ENCODE results near the gene ERBB2. TPM values are rescaled to one million over a fixed set of nuclear protein-coding genes. Genes with fewer than 3 reads are reported as not detected.

ERBB2 gene
- total and polyA plus RNA-seq, 10 of the 15 experiments (the other 5 are each of a cell fraction or from before 2014, with no cell fraction given), result 0.39 to 7.0 (median 4.3) TPM

DNA sequence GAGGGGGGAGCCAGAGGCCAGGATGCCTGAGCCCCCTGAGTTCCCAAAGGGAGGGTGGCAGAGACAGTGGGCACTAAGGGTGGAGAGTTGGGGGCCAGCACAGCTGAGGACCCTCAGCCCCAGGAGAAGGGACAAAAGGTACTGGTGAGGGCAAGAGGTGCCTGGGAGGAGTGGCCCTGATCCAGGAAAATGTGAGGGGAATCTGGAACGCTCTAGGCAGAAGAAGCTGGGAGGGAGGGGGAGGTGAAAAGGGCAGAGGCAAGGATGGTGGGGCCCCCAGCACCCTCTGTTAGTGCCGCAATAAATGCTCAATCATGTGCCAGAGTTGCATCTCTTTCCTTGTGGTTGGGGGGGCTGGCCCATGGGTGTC is 33.6 kb upstream of the ERBB2 start:
- no peak for DNase-seq (ENCODE audit: low read depth, low spot score)
- Histone ChIP-seq H3K36me3 (ENCODE audit: control insufficient read depth in 2 of 2, insufficient read depth in 2 of 2, low read length in 1 of 2) (peaks cover 0 to 9% of the 10 kb centered on the region in 2 experiments; a peak in 3 of 4 replicates), H3K79me2 (ENCODE audit: control insufficient read depth, insufficient read depth, low read length) (no peaks in the 10 kb centered on the region), H3K27me3 (replicated peaks in 1 of 2; ENCODE audit: control insufficient read depth in 2 of 2, insufficient read depth in 2 of 2, low read length in 1 of 2) (peaks cover 4 to 6% of the 10 kb centered on the region in 2 experiments; a peak in 3 of 4 replicates), H3K9me3 (replicated peaks; ENCODE audit: control insufficient read depth, insufficient read depth, low read length) (no peaks in the 10 kb centered on the region), H2AFZ (ENCODE audit: control insufficient read depth, low read depth, low read length) (no peak overlapping the region), H3K9ac (ENCODE audit: control insufficient read depth, insufficient read depth, low read length) (no peak overlapping the region), H3K27ac (ENCODE audit: control insufficient read depth, insufficient read depth) (no peak overlapping the region), H3K4me2 (ENCODE audit: control insufficient read depth, insufficient read depth) (no peak overlapping the region), H3K4me1 (ENCODE audit: control insufficient read depth, insufficient read depth, low read length) (no peaks in the 10 kb centered on the region), H3K4me3 (no peak overlapping the region), H4K20me1 (ENCODE audit: control insufficient read depth, insufficient read depth) (no peaks in the 10 kb centered on the region; the same call in 1 of the 2 replicates)
- intact Hi-C loops (cut with micrococcal nuclease; ENCODE audit: unreplicated experiment), result no loop called here
- BruUV-seq (replicated peaks), result no TSS peak
- ATAC-seq, result no peak
- no peak for FAIRE-seq
- SMC1A ChIA-PET (ENCODE audit: uncharacterized antibody, unreplicated experiment), result no interaction called here
- TF ChIP-seq, protein P1, sequence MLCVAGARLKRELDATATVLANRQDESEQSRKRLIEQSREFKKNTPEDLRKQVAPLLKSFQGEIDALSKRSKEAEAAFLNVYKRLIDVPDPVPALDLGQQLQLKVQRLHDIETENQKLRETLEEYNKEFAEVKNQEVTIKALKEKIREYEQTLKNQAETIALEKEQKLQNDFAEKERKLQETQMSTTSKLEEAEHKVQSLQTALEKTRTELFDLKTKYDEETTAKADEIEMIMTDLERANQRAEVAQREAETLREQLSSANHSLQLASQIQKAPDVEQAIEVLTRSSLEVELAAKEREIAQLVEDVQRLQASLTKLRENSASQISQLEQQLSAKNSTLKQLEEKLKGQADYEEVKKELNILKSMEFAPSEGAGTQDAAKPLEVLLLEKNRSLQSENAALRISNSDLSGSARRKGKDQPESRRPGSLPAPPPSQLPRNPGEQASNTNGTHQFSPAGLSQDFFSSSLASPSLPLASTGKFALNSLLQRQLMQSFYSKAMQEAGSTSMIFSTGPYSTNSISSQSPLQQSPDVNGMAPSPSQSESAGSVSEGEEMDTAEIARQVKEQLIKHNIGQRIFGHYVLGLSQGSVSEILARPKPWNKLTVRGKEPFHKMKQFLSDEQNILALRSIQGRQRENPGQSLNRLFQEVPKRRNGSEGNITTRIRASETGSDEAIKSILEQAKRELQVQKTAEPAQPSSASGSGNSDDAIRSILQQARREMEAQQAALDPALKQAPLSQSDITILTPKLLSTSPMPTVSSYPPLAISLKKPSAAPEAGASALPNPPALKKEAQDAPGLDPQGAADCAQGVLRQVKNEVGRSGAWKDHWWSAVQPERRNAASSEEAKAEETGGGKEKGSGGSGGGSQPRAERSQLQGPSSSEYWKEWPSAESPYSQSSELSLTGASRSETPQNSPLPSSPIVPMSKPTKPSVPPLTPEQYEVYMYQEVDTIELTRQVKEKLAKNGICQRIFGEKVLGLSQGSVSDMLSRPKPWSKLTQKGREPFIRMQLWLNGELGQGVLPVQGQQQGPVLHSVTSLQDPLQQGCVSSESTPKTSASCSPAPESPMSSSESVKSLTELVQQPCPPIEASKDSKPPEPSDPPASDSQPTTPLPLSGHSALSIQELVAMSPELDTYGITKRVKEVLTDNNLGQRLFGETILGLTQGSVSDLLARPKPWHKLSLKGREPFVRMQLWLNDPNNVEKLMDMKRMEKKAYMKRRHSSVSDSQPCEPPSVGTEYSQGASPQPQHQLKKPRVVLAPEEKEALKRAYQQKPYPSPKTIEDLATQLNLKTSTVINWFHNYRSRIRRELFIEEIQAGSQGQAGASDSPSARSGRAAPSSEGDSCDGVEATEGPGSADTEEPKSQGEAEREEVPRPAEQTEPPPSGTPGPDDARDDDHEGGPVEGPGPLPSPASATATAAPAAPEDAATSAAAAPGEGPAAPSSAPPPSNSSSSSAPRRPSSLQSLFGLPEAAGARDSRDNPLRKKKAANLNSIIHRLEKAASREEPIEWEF (IDR thresholded peaks at IDR 0.05; ENCODE audit: insufficient replicate concordance, low read depth, low read length), result no peak
- TF ChIP-seq MAX (IDR thresholded peaks at IDR 0.05; ENCODE audit: low read depth, low read length), result no peak
- TF ChIP-seq, protein P2, sequence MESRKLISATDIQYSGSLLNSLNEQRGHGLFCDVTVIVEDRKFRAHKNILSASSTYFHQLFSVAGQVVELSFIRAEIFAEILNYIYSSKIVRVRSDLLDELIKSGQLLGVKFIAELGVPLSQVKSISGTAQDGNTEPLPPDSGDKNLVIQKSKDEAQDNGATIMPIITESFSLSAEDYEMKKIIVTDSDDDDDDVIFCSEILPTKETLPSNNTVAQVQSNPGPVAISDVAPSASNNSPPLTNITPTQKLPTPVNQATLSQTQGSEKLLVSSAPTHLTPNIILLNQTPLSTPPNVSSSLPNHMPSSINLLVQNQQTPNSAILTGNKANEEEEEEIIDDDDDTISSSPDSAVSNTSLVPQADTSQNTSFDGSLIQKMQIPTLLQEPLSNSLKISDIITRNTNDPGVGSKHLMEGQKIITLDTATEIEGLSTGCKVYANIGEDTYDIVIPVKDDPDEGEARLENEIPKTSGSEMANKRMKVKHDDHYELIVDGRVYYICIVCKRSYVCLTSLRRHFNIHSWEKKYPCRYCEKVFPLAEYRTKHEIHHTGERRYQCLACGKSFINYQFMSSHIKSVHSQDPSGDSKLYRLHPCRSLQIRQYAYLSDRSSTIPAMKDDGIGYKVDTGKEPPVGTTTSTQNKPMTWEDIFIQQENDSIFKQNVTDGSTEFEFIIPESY (IDR thresholded peaks at IDR 0.05), result no peak
- no peak for TF ChIP-seq CHD1 (IDR thresholded peaks at IDR 0.05; ENCODE audit: low read depth, low read length)
- TF ChIP-seq CBX3 (IDR thresholded peaks at IDR 0.05; ENCODE audit: borderline replicate concordance, low read depth), result no peak
- no peak for TF ChIP-seq ASH2L (IDR thresholded peaks at IDR 0.05; ENCODE audit: borderline replicate concordance, low read depth)
- TF ChIP-seq ZZZ3 (IDR thresholded peaks at IDR 0.05; ENCODE audit: control insufficient read depth, insufficient read length, low read depth), result no peak
- no peak for TF ChIP-seq SIN3A (IDR thresholded peaks at IDR 0.05; ENCODE audit: low read depth, low read length)
- no peak for TF ChIP-seq BHLHE40 (IDR thresholded peaks at IDR 0.05; ENCODE audit: borderline replicate concordance in 1 of 2, low read depth in 2 of 2, low read length in 1 of 2)
- no peak for TF ChIP-seq CBFB (IDR thresholded peaks at IDR 0.05; ENCODE audit: low read depth)
- no peak for TF ChIP-seq PAX5 (IDR thresholded peaks at IDR 0.05; ENCODE audit: borderline replicate concordance, low read depth, low read length)
- TF ChIP-seq NR2F1 (conservative IDR thresholded peaks at IDR 0.05), result no peak
- no peak for TF ChIP-seq SREBF1 (IDR thresholded peaks at IDR 0.05; ENCODE audit: low read length)
- TF ChIP-seq RBBP5 (conservative IDR thresholded peaks at IDR 0.05), result no peak
- no peak for TF ChIP-seq E2F4 (IDR thresholded peaks at IDR 0.05; ENCODE audit: low read depth, low read length)
- no peak for TF ChIP-seq HCFC1 (IDR thresholded peaks at IDR 0.05; ENCODE audit: low read length)
- in situ Hi-C loops (cut with MboI), result no loop called here
- RAD21 ChIA-PET (ENCODE audit: unreplicated experiment), result no interaction called here
- POLR2A ChIA-PET, result interaction anchor here (1.0 kb wide), 1 partner anchor 21 kb away, joined by 3 read pairs; the partner anchor contains the start of gene PGAP3
- CTCF ChIA-PET, result interaction anchor here (1.1 to 8.4 kb wide), 4 partner anchors 13 to 43 kb away, joined by 3 to 64 read pairs (median 4); no protein-coding TSS in a partner anchor
- 79% methylated on average over 2 of the region's 2 CpGs for WGBS (ENCODE audit: insufficient coverage, insufficient replicate concordance, low lambda C conversion rate, missing lambda C conversion rate)
